Breast epithelium (tissue), 4 donors: ENCODE data around the gene CBFA2T2. TPM values are rescaled to one million over a fixed set of nuclear protein-coding genes. Genes with fewer than 3 reads are reported as not detected.
"Not testable (repeated sequence)": the region's sequence is repeated elsewhere in the genome, so short reads cannot be mapped to it uniquely, and the experiment has no call there.

Experiments used
- DNase-seq, 2 donors: peaks; one replicate each; pipeline ENCODE4 v3.0.0-alpha.2; 2019; ENCODE audit warnings: low spot score in 2 of 2
- H3K27ac ChIP-seq, 2 donors: fragments of 200-600 bp; sonication (generic) in 1 of 2; one replicate each; pipeline ENCODE4 v1.5.1; 2016 to 2019; ENCODE audit warnings: mild to moderate bottlenecking in 1 of 2
- H3K27me3 ChIP-seq, 2 donors: fragments of 200-600 bp; sonication (generic) in 1 of 2; one replicate each; pipeline versions ENCODE4 v1.5.1 to v1.6.0; 2017 to 2019; ENCODE audit warnings: control low read depth in 1 of 2, mild to moderate bottlenecking in 1 of 2
- H3K36me3 ChIP-seq: fragments of 200-600 bp; one replicate; pipeline ENCODE4 v1.5.1; 2019
- H3K4me1 ChIP-seq, 2 donors: fragments of 200-600 bp; sonication (generic); one replicate each; pipeline ENCODE4 v1.5.1; 2016 to 2019; ENCODE audit warnings: control low read depth in 1 of 2
- H3K4me3 ChIP-seq, 3 donors: fragments of 200-600 bp; sonication (generic); 1 replicate in 2 of 3; 2 replicates in 1 of 3; pipeline ENCODE4 v1.5.1; 2016 to 2019; ENCODE audit warnings: mild to moderate bottlenecking in 3 of 3, moderate library complexity in 2 of 3
- H3K9me3 ChIP-seq, 2 donors: fragments of 200-600 bp; sonication (generic) in 1 of 2; one replicate each; pipeline ENCODE4 v1.5.1; 2016 to 2019; ENCODE audit warnings: control low read depth in 1 of 2
- CTCF ChIP-seq, 3 donors: fragments of 450-650 bp; IDR thresholded peaks; one replicate each; pipeline ENCODE4 v1.5.1; 2016 to 2017; ENCODE audit warnings: antibody characterized with exemption in 3 of 3, mild to moderate bottlenecking in 3 of 3, moderate library complexity in 3 of 3
- POLR2A ChIP-seq: fragments of 450-650 bp; IDR thresholded peaks from one replicate; pipeline ENCODE4 v1.6.1; 2016; ENCODE audit warnings: antibody characterized with exemption, mild to moderate bottlenecking, moderate library complexity
- POLR2AphosphoS5 ChIP-seq, 3 donors: sonication (generic); formaldehyde crosslinking; IDR thresholded peaks; one replicate each; pipeline ENCODE4 v1.6.1; 2017; ENCODE audit warnings: antibody characterized with exemption in 3 of 3
- intact Hi-C: fragments of 100-400 bp; cut with DNase I; formaldehyde crosslinking; loops from one replicate; pipeline ENCODE4 v1.15.1; 2023; ENCODE audit warnings: low total_unique reads
- total RNA-seq, 3 donors: library from RNA; depleted of rRNA; stranded (reverse); fragments of >200 nt; gene quantifications; one replicate each; pipeline ENCODE4 v1.1.0, GENCODE V29; 2016

CBFA2T2 gene
- total RNA-seq, 3 donors from 2014 or later: 10.9 to 20.9 (median 17.0) TPM

DNA sequence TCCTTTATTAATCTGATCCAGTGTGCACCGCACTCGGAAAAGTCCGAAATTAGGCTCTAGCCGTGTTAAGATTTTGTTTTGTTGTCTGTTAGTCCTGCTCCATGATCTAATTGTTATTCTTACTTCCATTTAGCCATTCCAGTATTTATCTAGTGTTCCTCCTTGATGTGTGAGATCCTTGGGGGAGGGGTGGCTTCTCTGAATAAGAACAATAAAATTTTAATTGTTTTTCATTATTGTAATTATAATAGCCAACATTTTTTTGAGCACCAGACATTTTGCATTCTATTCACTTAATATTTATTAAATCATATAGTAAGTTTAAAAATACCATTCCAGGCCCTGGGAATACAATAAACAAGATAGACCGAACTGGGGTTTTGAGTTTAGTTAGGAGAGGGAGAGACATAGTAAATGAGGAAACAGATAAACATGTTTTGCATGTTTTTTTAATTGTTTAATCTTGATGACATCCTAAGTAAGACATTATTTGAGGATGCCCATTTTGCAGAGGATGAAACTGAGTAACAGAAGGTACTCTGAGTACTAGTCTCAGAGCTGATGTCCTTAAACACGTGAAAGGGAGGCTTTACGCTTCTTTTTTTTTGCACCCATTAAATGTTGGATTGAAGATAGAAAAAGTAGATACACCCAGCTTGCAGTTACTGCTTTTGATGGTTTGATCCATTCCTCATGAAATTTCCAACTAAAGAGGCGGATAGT, 1.2 kb downstream of the CBFA2T2 start:
- DNase-seq: no peak
- Histone ChIP-seq H3K27ac (peak overlapping the region in 1 of 2 donors; percentile 92), H3K4me1 (no peaks in the 10 kb centered on the region), H3K4me3 (peak overlapping the region; percentile 80 to 95 (median 89)), H3K36me3 (no peaks in the 10 kb centered on the region), H3K27me3 (no peaks in the 10 kb centered on the region), H3K9me3 (no peaks in the 10 kb centered on the region)
- intact Hi-C loops: no loop called here
- TF ChIP-seq POLR2AphosphoS5 (IDR thresholded peaks at IDR 0.05) (no peak), POLR2A (no peak), CTCF (IDR thresholded peaks at IDR 0.05) (no peak)

GRCh38 chr20:33493076-33493766, 3.3 kb downstream of the CBFA2T2 start:
- no peaks in the 10 kb centered on the region for H3K36me3 ChIP-seq
- intact Hi-C loops: no loop called here
- H3K4me3 ChIP-seq: no peak overlapping the region
- no peaks in the 10 kb centered on the region for H3K4me1 ChIP-seq
- no peak for TF ChIP-seq POLR2AphosphoS5 (IDR thresholded peaks at IDR 0.05)
- no peak for TF ChIP-seq CTCF (IDR thresholded peaks at IDR 0.05)
- no peak for TF ChIP-seq POLR2A
- H3K27ac ChIP-seq: no peak overlapping the region
- no peaks in the 10 kb centered on the region for H3K9me3 ChIP-seq
- no peak for DNase-seq
- no peaks in the 10 kb centered on the region for H3K27me3 ChIP-seq

DNA sequence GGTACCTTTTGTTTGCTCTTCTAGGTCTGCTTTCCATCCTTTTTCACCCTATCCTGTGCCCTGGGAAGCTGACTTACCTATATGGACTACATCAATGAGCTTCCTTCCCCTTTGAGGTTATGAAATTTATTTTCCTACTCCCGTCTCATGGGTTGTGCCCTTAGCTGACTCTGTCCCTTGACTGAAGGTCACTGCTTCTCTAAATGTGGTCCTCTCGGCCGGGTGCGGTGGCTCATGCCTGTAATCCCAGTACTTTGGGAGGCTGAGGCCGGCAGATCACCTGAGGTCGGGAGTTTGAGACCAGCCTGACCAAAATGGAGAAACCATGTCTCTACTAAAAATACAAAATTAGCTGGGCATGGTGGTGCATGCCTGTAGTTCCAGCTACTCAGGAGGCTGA, 6.9 kb downstream of the CBFA2T2 start:
- H3K36me3 ChIP-seq, intact Hi-C loops, H3K9me3 ChIP-seq, H3K4me1 ChIP-seq, H3K4me3 ChIP-seq, DNase-seq, H3K27ac ChIP-seq, H3K27me3 ChIP-seq: not testable (repeated sequence)

DNA sequence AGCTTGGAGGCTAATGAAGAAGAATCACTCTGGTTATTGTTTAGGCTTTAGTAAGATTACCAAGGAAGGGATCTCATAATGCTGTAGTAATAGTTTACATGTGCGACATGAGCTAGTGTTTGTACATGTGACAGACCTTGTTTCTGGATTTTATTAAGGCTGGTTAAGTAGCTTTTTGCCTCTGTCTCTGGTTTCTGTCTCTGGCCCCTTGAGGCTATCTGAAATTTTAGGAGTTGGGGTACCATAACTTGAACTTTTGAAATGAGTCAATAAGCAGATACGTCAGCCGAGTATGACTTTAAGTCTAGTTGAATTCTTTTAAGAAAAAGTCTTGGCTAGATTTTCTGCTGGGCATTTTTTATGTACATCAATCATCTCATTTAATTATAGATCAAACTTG, 9.5 kb downstream of the CBFA2T2 start:
- no peak for DNase-seq

GRCh38 chr20:33501000-33501399, 11.1 kb downstream of the CBFA2T2 start:
- intact Hi-C loops: no loop called here
- TF ChIP-seq POLR2A: no peak
- TF ChIP-seq CTCF (IDR thresholded peaks at IDR 0.05): no peak
- no peak for TF ChIP-seq POLR2AphosphoS5 (IDR thresholded peaks at IDR 0.05)
- no peak for DNase-seq
- Histone ChIP-seq H3K36me3 (no peaks in the 10 kb centered on the region), H3K27me3 (no peaks in the 10 kb centered on the region), H3K4me3 (no peak overlapping the region), H3K27ac (no peak overlapping the region), H3K9me3 (no peaks in the 10 kb centered on the region), H3K4me1 (no peaks in the 10 kb centered on the region)

More for the DNA sequence above, 9.5 kb downstream of the CBFA2T2 start:
- no peaks in the 10 kb centered on the region for H3K4me1 ChIP-seq
- TF ChIP-seq POLR2A (no peak), CTCF (IDR thresholded peaks at IDR 0.05) (no peak), POLR2AphosphoS5 (IDR thresholded peaks at IDR 0.05) (no peak)
- H3K36me3 ChIP-seq: no peaks in the 10 kb centered on the region
- H3K9me3 ChIP-seq: no peaks in the 10 kb centered on the region
- no peaks in the 10 kb centered on the region for H3K27me3 ChIP-seq
- intact Hi-C loops: no loop called here
- H3K4me3 ChIP-seq: no peak overlapping the region
- no peak overlapping the region for H3K27ac ChIP-seq
